ENCODE data around the gene MTURN.

The MTURN gene

GRCh38 chr7:30209951-30210350 lies 75.2 kb downstream of the MTURN start:
- Histone ChIP-seq H3K36me3 (no peaks in the 10 kb centered on the region), H3K4me3 (ENCODE audit: low read depth in 1 of 2, low read length in 1 of 2) (no peak overlapping the region), H3K27me3 (no peaks in the 10 kb centered on the region), H3K9me3 (no peaks in the 10 kb centered on the region), H3K27ac (no peak overlapping the region), H3K4me1 (ENCODE audit: control insufficient read depth in 1 of 2, insufficient read depth in 1 of 2, low read depth in 1 of 2, low read length in 1 of 2) (no peaks in the 10 kb centered on the region)
- TF ChIP-seq CTCF (IDR thresholded peaks at IDR 0.05), result no peak

Measured in neutrophil (primary cell).